ENCODE data around the gene TMEM81. TPM values are rescaled to one million over a fixed set of nuclear protein-coding genes. Genes with fewer than 3 reads are reported as not detected.

The TMEM81 gene
- polyA plus RNA-seq, 1 of the 3 experiments (the other 2 are of a cell fraction), result 1.8 TPM

DNA sequence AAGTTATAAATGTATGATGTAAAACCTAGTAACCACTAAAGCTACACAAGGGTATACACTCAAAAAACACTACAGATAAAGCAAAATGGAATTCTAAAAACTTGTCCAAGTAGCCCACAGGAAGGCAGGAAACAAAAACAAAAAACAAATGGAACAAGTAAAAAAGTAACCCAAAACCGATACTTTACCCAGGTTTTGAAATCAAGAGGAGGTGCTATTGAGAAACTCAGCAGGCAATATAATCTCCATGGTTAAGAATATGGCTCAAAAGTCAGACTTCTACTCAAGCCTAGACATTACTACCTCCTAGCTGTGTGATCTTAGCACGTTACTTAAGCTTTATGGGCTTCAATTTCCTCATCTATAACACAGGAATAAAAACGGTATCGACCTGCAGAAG lies 24.2 kb upstream of the TMEM81 start:
- no peak for DNase-seq
- Histone ChIP-seq H3K9ac (no peak overlapping the region), H3F3A (replicated peaks; ENCODE audit: insufficient read depth) (no peaks in the 10 kb centered on the region), H3K4me3 (ENCODE audit: low read depth in 2 of 2, low read length in 1 of 2) (no peak overlapping the region), H3K36me3 (replicated peaks in 1 of 2; ENCODE audit: control insufficient read depth in 1 of 2, insufficient read depth in 2 of 2, low read length in 1 of 2) (peaks cover 43 to 46% of the 10 kb centered on the region in 2 experiments), H3K27ac (ENCODE audit: low read depth in 2 of 2, low read length in 1 of 2) (no peak overlapping the region), H3K27me3 (ENCODE audit: insufficient read depth) (no peaks in the 10 kb centered on the region), H3K9me3 (no peaks in the 10 kb centered on the region), H4K20me1 (ENCODE audit: insufficient read depth) (no peaks in the 10 kb centered on the region), H3K79me2 (ENCODE audit: insufficient read depth) (peaks cover 11% of the 10 kb centered on the region), H3K9me2 (no peaks in the 10 kb centered on the region), H2AFZ (ENCODE audit: low read depth) (no peak overlapping the region), H3K4me2 (no peak overlapping the region), H3K4me1 (ENCODE audit: control insufficient read depth in 1 of 2, insufficient read depth in 2 of 2, low read depth in 1 of 2, low read length in 1 of 2) (no peaks in the 10 kb centered on the region)
- ChIA-PET CTCF (interaction anchor here (1.9 to 2.3 kb wide), 3 partner anchors 9 to 148 kb away, joined by 4 to 11 read pairs (median 10); no protein-coding TSS in a partner anchor), POLR2A (no interaction called here)
- TF ChIP-seq SIN3A (IDR thresholded peaks at IDR 0.05; ENCODE audit: borderline replicate concordance, low read depth, low read length), result no peak
- TF ChIP-seq, protein P1, sequence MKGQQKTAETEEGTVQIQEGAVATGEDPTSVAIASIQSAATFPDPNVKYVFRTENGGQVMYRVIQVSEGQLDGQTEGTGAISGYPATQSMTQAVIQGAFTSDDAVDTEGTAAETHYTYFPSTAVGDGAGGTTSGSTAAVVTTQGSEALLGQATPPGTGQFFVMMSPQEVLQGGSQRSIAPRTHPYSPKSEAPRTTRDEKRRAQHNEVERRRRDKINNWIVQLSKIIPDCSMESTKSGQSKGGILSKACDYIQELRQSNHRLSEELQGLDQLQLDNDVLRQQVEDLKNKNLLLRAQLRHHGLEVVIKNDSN (IDR thresholded peaks at IDR 0.05; ENCODE audit: borderline replicate concordance, low read depth), result no peak
- 95% methylated on average over 4 of the region's 4 CpGs for WGBS (ENCODE audit: low lambda C conversion rate)

DNA sequence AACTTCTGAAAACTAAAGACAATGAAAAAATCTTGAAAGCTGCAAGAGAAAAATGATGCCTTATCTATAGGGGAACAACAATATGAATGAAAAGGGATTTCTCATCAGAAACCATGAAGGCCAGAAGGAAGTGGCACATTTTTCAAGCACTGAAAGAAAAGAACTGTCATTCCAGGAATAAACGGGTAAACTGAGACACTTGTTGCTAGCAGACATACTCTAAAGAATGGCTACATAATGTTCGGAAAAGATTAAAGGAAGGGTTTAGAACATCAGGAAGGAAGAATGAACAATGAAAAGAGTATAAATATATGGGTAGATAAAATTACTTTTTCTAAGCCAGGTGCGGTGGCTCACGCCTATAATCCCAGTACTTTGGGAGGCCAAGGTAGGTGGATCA lies 23.1 kb upstream of the TMEM81 start:
- DNase-seq, result no peak
- no peaks in the 10 kb centered on the region for H3F3A ChIP-seq (replicated peaks; ENCODE audit: insufficient read depth)
- H3K79me2 ChIP-seq (ENCODE audit: insufficient read depth), result peaks cover 9% of the 10 kb centered on the region
- H3K27ac ChIP-seq (ENCODE audit: low read depth in 2 of 2, low read length in 1 of 2), result no peak overlapping the region
- no peaks in the 10 kb centered on the region for H3K27me3 ChIP-seq (ENCODE audit: insufficient read depth)
- ChIA-PET CTCF (interaction anchor here (0.6 kb wide), 1 partner anchor 149 kb away, joined by 3 read pairs; no protein-coding TSS in a partner anchor), POLR2A (no interaction called here)
- H3K9ac ChIP-seq, result no peak overlapping the region
- no peaks in the 10 kb centered on the region for H3K9me2 ChIP-seq
- peaks cover 45 to 49% of the 10 kb centered on the region in 2 experiments for H3K36me3 ChIP-seq (replicated peaks in 1 of 2; ENCODE audit: control insufficient read depth in 1 of 2, insufficient read depth in 2 of 2, low read length in 1 of 2)
- 97% methylated on average over 4 of the region's 4 CpGs for WGBS (ENCODE audit: low lambda C conversion rate)
- no peak for TF ChIP-seq GABPA (IDR thresholded peaks at IDR 0.05; ENCODE audit: low read depth)
- TF ChIP-seq, protein P2, sequence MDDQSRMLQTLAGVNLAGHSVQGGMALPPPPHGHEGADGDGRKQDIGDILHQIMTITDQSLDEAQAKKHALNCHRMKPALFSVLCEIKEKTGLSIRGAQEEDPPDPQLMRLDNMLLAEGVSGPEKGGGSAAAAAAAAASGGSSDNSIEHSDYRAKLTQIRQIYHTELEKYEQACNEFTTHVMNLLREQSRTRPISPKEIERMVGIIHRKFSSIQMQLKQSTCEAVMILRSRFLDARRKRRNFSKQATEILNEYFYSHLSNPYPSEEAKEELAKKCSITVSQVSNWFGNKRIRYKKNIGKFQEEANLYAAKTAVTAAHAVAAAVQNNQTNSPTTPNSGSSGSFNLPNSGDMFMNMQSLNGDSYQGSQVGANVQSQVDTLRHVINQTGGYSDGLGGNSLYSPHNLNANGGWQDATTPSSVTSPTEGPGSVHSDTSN (IDR thresholded peaks at IDR 0.05), result no peak
- no peak for TF ChIP-seq SMC3 (IDR thresholded peaks at IDR 0.05; ENCODE audit: low read depth, low read length)
- TF ChIP-seq MXI1 (IDR thresholded peaks at IDR 0.05; ENCODE audit: low read depth, low read length), result no peak
- TF ChIP-seq POLR2AphosphoS5 (IDR thresholded peaks at IDR 0.05; ENCODE audit: low read depth, low read length), result no peak
- TF ChIP-seq YY1 (IDR thresholded peaks at IDR 0.05; ENCODE audit: low read depth), result no peak
- no peaks in the 10 kb centered on the region for H3K4me1 ChIP-seq (ENCODE audit: control insufficient read depth in 1 of 2, insufficient read depth in 2 of 2, low read depth in 1 of 2, low read length in 1 of 2)
- H3K4me2 ChIP-seq, result no peak overlapping the region
- H3K4me3 ChIP-seq (ENCODE audit: low read depth in 2 of 2, low read length in 1 of 2), result no peak overlapping the region
- H2AFZ ChIP-seq (ENCODE audit: low read depth), result no peak overlapping the region
- no peaks in the 10 kb centered on the region for H4K20me1 ChIP-seq (ENCODE audit: insufficient read depth)
- H3K9me3 ChIP-seq, result no peaks in the 10 kb centered on the region

DNA sequence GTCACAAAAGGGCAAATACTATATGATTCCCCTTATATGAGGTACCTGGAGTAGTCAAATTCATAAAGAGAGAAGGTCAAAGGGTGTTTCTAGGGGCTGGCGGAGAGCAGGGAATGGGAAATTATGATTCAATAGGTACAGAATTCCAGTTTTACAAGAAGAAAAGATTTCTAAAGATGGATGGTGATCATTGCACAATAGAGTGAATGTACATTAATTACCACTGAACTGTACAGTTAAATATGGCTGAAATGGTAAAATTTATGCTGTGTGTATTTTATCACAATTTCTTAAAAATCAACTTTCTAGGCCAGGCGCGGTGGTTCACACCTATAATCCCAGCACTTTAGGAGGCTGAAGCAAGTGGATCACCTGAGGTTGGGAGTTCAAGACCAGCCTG lies 18.1 kb upstream of the TMEM81 start:
- TF ChIP-seq, protein P3, sequence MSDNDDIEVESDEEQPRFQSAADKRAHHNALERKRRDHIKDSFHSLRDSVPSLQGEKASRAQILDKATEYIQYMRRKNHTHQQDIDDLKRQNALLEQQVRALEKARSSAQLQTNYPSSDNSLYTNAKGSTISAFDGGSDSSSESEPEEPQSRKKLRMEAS (IDR thresholded peaks at IDR 0.05; ENCODE audit: low read depth), result no peak
- TF ChIP-seq, protein P4, sequence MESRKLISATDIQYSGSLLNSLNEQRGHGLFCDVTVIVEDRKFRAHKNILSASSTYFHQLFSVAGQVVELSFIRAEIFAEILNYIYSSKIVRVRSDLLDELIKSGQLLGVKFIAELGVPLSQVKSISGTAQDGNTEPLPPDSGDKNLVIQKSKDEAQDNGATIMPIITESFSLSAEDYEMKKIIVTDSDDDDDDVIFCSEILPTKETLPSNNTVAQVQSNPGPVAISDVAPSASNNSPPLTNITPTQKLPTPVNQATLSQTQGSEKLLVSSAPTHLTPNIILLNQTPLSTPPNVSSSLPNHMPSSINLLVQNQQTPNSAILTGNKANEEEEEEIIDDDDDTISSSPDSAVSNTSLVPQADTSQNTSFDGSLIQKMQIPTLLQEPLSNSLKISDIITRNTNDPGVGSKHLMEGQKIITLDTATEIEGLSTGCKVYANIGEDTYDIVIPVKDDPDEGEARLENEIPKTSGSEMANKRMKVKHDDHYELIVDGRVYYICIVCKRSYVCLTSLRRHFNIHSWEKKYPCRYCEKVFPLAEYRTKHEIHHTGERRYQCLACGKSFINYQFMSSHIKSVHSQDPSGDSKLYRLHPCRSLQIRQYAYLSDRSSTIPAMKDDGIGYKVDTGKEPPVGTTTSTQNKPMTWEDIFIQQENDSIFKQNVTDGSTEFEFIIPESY (IDR thresholded peaks at IDR 0.05; ENCODE audit: borderline replicate concordance, low read depth), result no peak
- TF ChIP-seq, protein P5, sequence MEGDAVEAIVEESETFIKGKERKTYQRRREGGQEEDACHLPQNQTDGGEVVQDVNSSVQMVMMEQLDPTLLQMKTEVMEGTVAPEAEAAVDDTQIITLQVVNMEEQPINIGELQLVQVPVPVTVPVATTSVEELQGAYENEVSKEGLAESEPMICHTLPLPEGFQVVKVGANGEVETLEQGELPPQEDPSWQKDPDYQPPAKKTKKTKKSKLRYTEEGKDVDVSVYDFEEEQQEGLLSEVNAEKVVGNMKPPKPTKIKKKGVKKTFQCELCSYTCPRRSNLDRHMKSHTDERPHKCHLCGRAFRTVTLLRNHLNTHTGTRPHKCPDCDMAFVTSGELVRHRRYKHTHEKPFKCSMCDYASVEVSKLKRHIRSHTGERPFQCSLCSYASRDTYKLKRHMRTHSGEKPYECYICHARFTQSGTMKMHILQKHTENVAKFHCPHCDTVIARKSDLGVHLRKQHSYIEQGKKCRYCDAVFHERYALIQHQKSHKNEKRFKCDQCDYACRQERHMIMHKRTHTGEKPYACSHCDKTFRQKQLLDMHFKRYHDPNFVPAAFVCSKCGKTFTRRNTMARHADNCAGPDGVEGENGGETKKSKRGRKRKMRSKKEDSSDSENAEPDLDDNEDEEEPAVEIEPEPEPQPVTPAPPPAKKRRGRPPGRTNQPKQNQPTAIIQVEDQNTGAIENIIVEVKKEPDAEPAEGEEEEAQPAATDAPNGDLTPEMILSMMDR (IDR thresholded peaks at IDR 0.05), result no peak
- TF ChIP-seq POLR2AphosphoS5 (IDR thresholded peaks at IDR 0.05; ENCODE audit: low read depth, low read length), result no peak
- 91% methylated on average over 3 of the region's 3 CpGs for WGBS (ENCODE audit: low lambda C conversion rate)
- Histone ChIP-seq H3F3A (replicated peaks; ENCODE audit: insufficient read depth) (no peaks in the 10 kb centered on the region), H3K4me1 (ENCODE audit: control insufficient read depth in 1 of 2, insufficient read depth in 2 of 2, low read depth in 1 of 2, low read length in 1 of 2) (no peaks in the 10 kb centered on the region), H3K79me2 (ENCODE audit: insufficient read depth) (peaks cover 8% of the 10 kb centered on the region), H3K27me3 (ENCODE audit: insufficient read depth) (no peaks in the 10 kb centered on the region), H3K4me2 (no peak overlapping the region), H2AFZ (ENCODE audit: low read depth) (no peak overlapping the region), H3K4me3 (ENCODE audit: low read depth in 2 of 2, low read length in 1 of 2) (no peak overlapping the region), H4K20me1 (ENCODE audit: insufficient read depth) (no peaks in the 10 kb centered on the region), H3K27ac (ENCODE audit: low read depth in 2 of 2, low read length in 1 of 2) (no peak overlapping the region), H3K9ac (no peak overlapping the region), H3K9me2 (no peaks in the 10 kb centered on the region), H3K36me3 (replicated peaks in 1 of 2; ENCODE audit: control insufficient read depth in 1 of 2, insufficient read depth in 2 of 2, low read length in 1 of 2) (peaks cover 77 to 90% of the 10 kb centered on the region in 2 experiments), H3K9me3 (no peaks in the 10 kb centered on the region)
- ChIA-PET CTCF (no interaction called here), POLR2A (no interaction called here)
- DNase-seq, result no peak

All from SK-N-SH (cell line).